MCF 10A (cell line): ENCODE results near the gene DHTKD1. TPM values are rescaled to one million over a fixed set of nuclear protein-coding genes. Genes with fewer than 3 reads are reported as not detected.
A peak's percentile ranks its signal among the peaks of the same experiment; 100 is the strongest.

Experiments
- BruUV-seq: library from RNA; stranded (reverse); fragments of 400-500 nt; replicated peaks from 2 replicates; lab custom pipeline; 2021; lab: Mats Ljungman, UMichigan
- CTCF ChIA-PET: fragments of 300-600 bp; sonication (Branson Sonifier 250); formaldehyde crosslinking; extraction: SDS; loops from one replicate; lab custom pipeline; 2021; ENCODE audit warnings: antibody characterized with exemption, inconsistent platforms; lab: Yijun Ruan, JAX
- POLR2A ChIA-PET: fragments of 300-600, 350-650 bp; sonication (Branson Sonifier 250); formaldehyde crosslinking; extraction: SDS; loops from one replicate; lab custom pipeline; 2020; ENCODE audit warnings: antibody characterized with exemption, inconsistent platforms; lab: Yijun Ruan, JAX
- DNase-seq: peaks from one replicate; pipeline ENCODE4 v3.0.0-alpha.2; 2018; ENCODE audit not compliant: unreplicated experiment
- H3K27ac Mint-ChIP-seq: one replicate; pipeline ENCODE4 v1.8.0; 2022; ENCODE audit warnings: mild to moderate bottlenecking, low read depth, mixed read lengths; ENCODE audit not compliant: unreplicated experiment
- H3K27me3 Mint-ChIP-seq: one replicate; pipeline ENCODE4 v1.8.0; 2022; ENCODE audit warnings: mixed read lengths; ENCODE audit not compliant: insufficient read depth, unreplicated experiment
- H3K36me3 Mint-ChIP-seq: one replicate; pipeline ENCODE4 v1.8.0; 2022; ENCODE audit warnings: mild to moderate bottlenecking, moderate library complexity, mixed read lengths; ENCODE audit not compliant: insufficient read depth, unreplicated experiment
- H3K4me1 Mint-ChIP-seq: one replicate; pipeline ENCODE4 v1.8.0; 2022; ENCODE audit warnings: mixed read lengths; ENCODE audit not compliant: insufficient read depth, unreplicated experiment
- H3K4me3 Mint-ChIP-seq: one replicate; pipeline ENCODE4 v1.8.0; 2022; ENCODE audit warnings: mild to moderate bottlenecking, moderate library complexity, mixed read lengths; ENCODE audit not compliant: unreplicated experiment
- H3K9me3 Mint-ChIP-seq: one replicate; pipeline ENCODE4 v1.8.0; 2022; ENCODE audit warnings: mixed read lengths; ENCODE audit not compliant: unreplicated experiment
- CTCF ChIP-seq: fragments of 200-600 bp; IDR thresholded peaks from one replicate; pipeline ENCODE4 v1.8.0; 2022; ENCODE audit warnings: antibody characterized with exemption, mild to moderate bottlenecking; ENCODE audit not compliant: unreplicated experiment
- intact Hi-C: fragments of 100-400 bp; cut with micrococcal nuclease; formaldehyde crosslinking; loops from 2 replicates; pipeline ENCODE4 v1.14.1; 2022
- total RNA-seq: library from RNA; stranded (reverse); gene quantifications from 2 replicates; pipeline ENCODE4 v1.2.3, GENCODE V29; 2022

Gene DHTKD1
- total RNA-seq, 1 experiment from 2014 or later, result 17.3 TPM

DNA sequence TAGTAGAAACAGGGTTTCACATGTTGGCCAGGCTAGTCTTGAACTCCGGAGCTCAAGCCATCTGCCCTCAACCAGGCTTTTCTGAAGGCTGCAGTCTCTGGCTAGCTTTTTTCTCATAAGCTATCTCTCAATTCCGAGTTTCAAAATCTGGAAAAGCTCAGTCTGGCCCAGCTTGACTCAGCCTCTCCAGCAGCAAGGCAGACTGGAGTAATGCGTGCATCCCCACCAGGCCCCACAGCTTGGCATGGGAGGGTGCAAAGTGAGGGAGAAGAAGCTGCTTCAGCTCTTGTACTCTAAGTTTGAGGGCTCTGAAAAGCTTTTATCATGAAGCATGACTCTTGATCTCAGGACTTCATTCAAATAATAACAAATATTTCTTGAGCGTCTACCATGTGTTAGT is 4.8 kb downstream of the DHTKD1 start:
- Mint-ChIP-seq H3K27ac (no peak overlapping the region), H3K36me3 (peaks cover 19% of the 10 kb centered on the region), H3K9me3 (no peaks in the 10 kb centered on the region), H3K4me3 (no peak overlapping the region), H3K27me3 (no peaks in the 10 kb centered on the region), H3K4me1 (peaks cover 13% of the 10 kb centered on the region)
- TF ChIP-seq CTCF, result no peak
- no peak for DNase-seq
- CTCF ChIA-PET, result interaction anchor here (0.5 to 1.0 kb wide), 2 partner anchors 13 to 57 kb away, joined by 3 read pairs; no protein-coding TSS in a partner anchor
- BruUV-seq, result no TSS peak
- POLR2A ChIA-PET, result interaction anchor here (0.6 to 1.3 kb wide), 2 partner anchors 33 to 104 kb away, joined by 3 to 4 read pairs; no protein-coding TSS in a partner anchor
- intact Hi-C loops, result no loop called here

- ChIA-PET POLR2A (no interaction called here), CTCF (interaction anchor here (0.6 kb wide), 1 partner anchor 10 kb away, joined by 3 read pairs; no protein-coding TSS in a partner anchor)
- no TSS peak for BruUV-seq
- TF ChIP-seq CTCF, result no peak
- intact Hi-C loops, result no loop called here
- no peaks in the 10 kb centered on the region for H3K9me3 Mint-ChIP-seq
- no peaks in the 10 kb centered on the region for H3K27me3 Mint-ChIP-seq
- no peak overlapping the region for H3K27ac Mint-ChIP-seq
- no peak for DNase-seq
- no peaks in the 10 kb centered on the region for H3K4me1 Mint-ChIP-seq
- peaks cover 34% of the 10 kb centered on the region for H3K36me3 Mint-ChIP-seq
- no peak overlapping the region for H3K4me3 Mint-ChIP-seq
Measured at GRCh38 chr10:12077580-12078180, 8.9 kb downstream of the DHTKD1 start.

- H3K27ac Mint-ChIP-seq, result no peak overlapping the region
- no TSS peak for BruUV-seq
- CTCF ChIA-PET, result interaction anchor here (0.6 kb wide), 1 partner anchor 133 kb away, joined by 4 read pairs; no protein-coding TSS in a partner anchor
- no peak for DNase-seq
- no peaks in the 10 kb centered on the region for H3K4me1 Mint-ChIP-seq
- peaks cover 57% of the 10 kb centered on the region for H3K36me3 Mint-ChIP-seq
- intact Hi-C loops, result no loop called here
- POLR2A ChIA-PET, result interaction anchor here (1.3 kb wide), 1 partner anchor 12 kb away, joined by 3 read pairs; no protein-coding TSS in a partner anchor
- no peak overlapping the region for H3K4me3 Mint-ChIP-seq
- H3K9me3 Mint-ChIP-seq, result no peaks in the 10 kb centered on the region
- no peak for TF ChIP-seq CTCF
- no peaks in the 10 kb centered on the region for H3K27me3 Mint-ChIP-seq
Measured at GRCh38 chr10:12081470-12081869, 12.7 kb downstream of the DHTKD1 start.

GRCh38 chr10:12081879-12082557 is 13.3 kb downstream of the DHTKD1 start:
- H3K27ac Mint-ChIP-seq, result no peak overlapping the region
- intact Hi-C loops, result no loop called here
- no peaks in the 10 kb centered on the region for H3K9me3 Mint-ChIP-seq
- H3K36me3 Mint-ChIP-seq, result peaks cover 63% of the 10 kb centered on the region
- no TSS peak for BruUV-seq
- H3K4me3 Mint-ChIP-seq, result no peak overlapping the region
- no peaks in the 10 kb centered on the region for H3K27me3 Mint-ChIP-seq
- POLR2A ChIA-PET, result interaction anchor here (1.3 kb wide), 1 partner anchor 12 kb away, joined by 3 read pairs; no protein-coding TSS in a partner anchor
- peak; percentile 14 for DNase-seq
- CTCF ChIA-PET, result no interaction called here
- no peaks in the 10 kb centered on the region for H3K4me1 Mint-ChIP-seq
- TF ChIP-seq CTCF, result no peak
